Measurements from ENCODE around the gene KDM6A.

GRCh38 chrX:44992775-44993174, 119.8 kb downstream of the KDM6A start:
- TF ChIP-seq CTCF (IDR thresholded peaks at IDR 0.05) (no peak), SIN3A (IDR thresholded peaks at IDR 0.05; ENCODE audit: borderline replicate concordance, insufficient read depth, low read depth, low read length) (no peak), POLR2AphosphoS5 (IDR thresholded peaks at IDR 0.05; ENCODE audit: low read depth, low read length) (no peak), REST (IDR thresholded peaks at IDR 0.05; ENCODE audit: insufficient read depth in 1 of 2, low read depth in 2 of 2, low read length in 1 of 2) (no peak)
